Activated T-helper 1 cell treated with anti-CD3 and anti-CD28 coated beads, Interleukin-12 subunit alpha, Interleukin-12 subunit beta, Interleukin-2, Interleukin-4 antibody, amounts not matched to agents 30 ng/mL and 10 ng/mL and 1 ng/mL, durations not matched to agents 14 hours and 24 hours and 36 hours (primary cell): Measurements from ENCODE around the gene PIAS1. TPM values are rescaled to one million over a fixed set of nuclear protein-coding genes. Genes with fewer than 3 reads are reported as not detected.

Source experiments
- DNase-seq: peaks from one replicate; pipeline ENCODE4 v3.0.0; 2021; ENCODE audit warnings: low spot score
- H3K27ac Mint-ChIP-seq: one replicate; pipeline ENCODE4 v1.8.0; 2021; ENCODE audit warnings: mild to moderate bottlenecking, mixed read lengths
- H3K27me3 Mint-ChIP-seq: one replicate; pipeline ENCODE4 v1.8.0; 2022; ENCODE audit warnings: mild to moderate bottlenecking, moderate library complexity, mixed read lengths; ENCODE audit not compliant: insufficient read depth
- H3K36me3 Mint-ChIP-seq: one replicate; pipeline ENCODE4 v1.8.0; 2021; ENCODE audit warnings: low read depth, mixed read lengths
- H3K4me1 Mint-ChIP-seq: one replicate; pipeline ENCODE4 v1.8.0; 2021; ENCODE audit warnings: low read depth, mixed read lengths
- H3K4me3 Mint-ChIP-seq: one replicate; pipeline ENCODE4 v1.8.0; 2021; ENCODE audit warnings: mild to moderate bottlenecking, moderate library complexity, mixed read lengths
- H3K9me3 Mint-ChIP-seq: one replicate; pipeline ENCODE4 v1.8.0; 2021; ENCODE audit warnings: mixed read lengths
- intact Hi-C: fragments of 100-400 bp; cut with micrococcal nuclease; formaldehyde crosslinking; loops from one replicate; pipeline ENCODE4 v1.15.1; 2024
- total RNA-seq: library from RNA; stranded (reverse); gene quantifications from 2 replicates; pipeline ENCODE4 v1.2.3, GENCODE V29; 2022

PIAS1 gene
- total RNA-seq, 1 donor from 2014 or later: 26.8 TPM

DNA sequence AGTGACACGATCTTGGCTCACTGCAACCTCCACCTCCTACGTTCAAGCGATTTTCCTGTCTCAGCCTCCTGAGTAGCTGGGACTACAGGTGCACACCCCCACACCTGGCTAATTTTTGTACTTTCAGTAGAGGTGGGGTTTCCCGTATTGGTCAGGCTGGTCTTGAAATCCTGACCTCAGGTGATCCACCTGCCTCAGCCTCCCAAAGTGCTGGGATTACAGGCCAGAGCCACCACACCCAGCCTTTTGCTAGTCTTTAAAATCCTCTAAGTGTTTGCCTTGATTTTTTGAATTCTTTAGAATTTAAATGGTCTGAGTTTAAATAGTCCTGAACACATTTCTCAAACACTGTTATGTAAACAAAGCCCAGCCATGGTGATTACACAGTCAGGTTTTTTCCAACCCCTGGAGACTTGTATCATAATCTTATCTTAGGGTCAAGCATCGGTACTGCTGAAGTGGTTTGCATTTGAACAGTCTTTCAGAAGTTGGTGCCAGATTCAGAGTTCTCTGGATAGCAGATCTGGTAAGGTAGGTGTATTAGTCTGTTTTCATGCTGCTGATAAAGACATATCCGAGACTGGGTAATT, 28.2 kb upstream of the PIAS1 start:
- Mint-ChIP-seq H3K27me3 (peaks cover 7% of the 10 kb centered on the region), H3K36me3 (no peaks in the 10 kb centered on the region), H3K4me3 (no peak overlapping the region), H3K4me1 (no peaks in the 10 kb centered on the region), H3K9me3 (no peaks in the 10 kb centered on the region), H3K27ac (no peak overlapping the region)
- intact Hi-C loops: no loop called here
- DNase-seq: no peak

DNA sequence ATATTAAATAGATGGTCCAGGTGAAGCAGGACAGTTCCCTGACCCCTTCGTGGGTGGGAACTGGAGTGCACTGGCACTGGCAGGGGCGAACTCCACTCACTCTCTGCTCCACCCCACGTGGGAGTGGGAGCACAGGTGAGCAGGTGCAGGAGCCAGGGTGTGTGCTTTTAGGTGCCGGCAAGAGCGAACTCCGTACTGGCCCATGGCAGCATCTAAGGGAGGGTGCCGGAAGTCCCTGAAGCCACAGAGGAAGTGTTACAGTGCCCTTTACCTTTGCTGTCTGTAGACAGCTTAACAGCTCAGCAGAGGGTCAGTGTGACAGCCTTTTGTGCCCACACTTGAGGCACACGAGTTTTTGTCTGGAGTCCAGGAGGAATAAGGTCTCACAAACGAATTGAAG, 26.7 kb upstream of the PIAS1 start:
- H3K27me3 Mint-ChIP-seq: peaks cover 9% of the 10 kb centered on the region
- no peaks in the 10 kb centered on the region for H3K36me3 Mint-ChIP-seq
- H3K27ac Mint-ChIP-seq: no peak overlapping the region
- no peak for DNase-seq
- no peaks in the 10 kb centered on the region for H3K4me1 Mint-ChIP-seq
- intact Hi-C loops: no loop called here
- H3K4me3 Mint-ChIP-seq: no peak overlapping the region
- no peaks in the 10 kb centered on the region for H3K9me3 Mint-ChIP-seq

DNA sequence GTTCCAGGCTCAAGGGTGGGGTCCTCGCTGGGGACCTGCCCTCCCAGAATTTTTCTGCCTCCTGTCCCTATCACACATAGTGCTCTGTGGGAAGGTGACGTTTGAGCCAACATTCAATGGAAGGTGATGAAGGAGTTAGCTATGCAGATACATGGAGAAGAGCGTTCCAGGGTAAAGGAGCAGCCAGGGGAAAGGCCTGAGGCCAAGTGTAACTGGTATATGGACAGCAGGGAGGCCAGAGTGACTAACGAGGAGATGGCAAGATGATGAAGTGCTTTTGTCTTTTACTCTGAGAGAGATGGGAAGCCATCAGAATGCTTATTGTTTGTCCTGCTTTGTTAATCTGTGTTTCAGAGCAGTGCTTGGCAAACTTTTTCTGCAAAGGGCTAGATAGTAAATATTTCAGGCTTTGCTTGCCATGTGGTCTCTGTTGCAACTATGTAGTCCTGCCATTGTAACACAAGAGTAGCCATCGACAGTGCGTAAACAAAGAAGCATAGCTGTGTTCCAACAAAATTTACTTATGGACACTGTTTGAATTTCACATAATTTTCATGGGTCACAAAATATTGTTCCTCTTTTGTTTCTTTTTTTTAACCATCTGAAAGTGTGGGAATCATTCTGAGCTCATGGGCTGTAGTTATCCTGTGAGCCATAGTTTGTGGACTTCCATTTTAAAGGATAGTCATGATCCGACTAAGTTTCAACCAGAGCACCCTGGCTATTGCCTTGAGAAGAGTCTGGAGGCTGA, 25.8 kb upstream of the PIAS1 start:
- no peaks in the 10 kb centered on the region for H3K9me3 Mint-ChIP-seq
- intact Hi-C loops: no loop called here
- H3K36me3 Mint-ChIP-seq: no peaks in the 10 kb centered on the region
- no peak overlapping the region for H3K27ac Mint-ChIP-seq
- no peaks in the 10 kb centered on the region for H3K4me1 Mint-ChIP-seq
- peaks cover 9% of the 10 kb centered on the region for H3K27me3 Mint-ChIP-seq
- no peak overlapping the region for H3K4me3 Mint-ChIP-seq
- DNase-seq: no peak

DNA sequence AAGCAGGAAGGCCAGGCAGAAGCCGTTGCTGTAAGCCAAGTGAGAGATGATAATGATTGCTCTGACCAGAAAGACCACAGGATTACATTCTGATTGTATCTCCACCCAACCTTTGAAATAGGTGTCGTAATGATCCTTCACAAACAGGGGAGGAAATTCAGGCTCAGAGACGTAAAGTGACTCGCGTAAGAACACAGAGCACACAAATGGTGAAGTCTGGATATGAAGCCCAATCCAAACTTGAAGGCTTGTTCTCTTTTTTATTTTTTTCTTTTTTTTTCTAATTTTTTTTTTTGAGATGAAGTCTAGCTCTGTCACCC, 25.3 kb upstream of the PIAS1 start:
- Mint-ChIP-seq H3K9me3 (no peaks in the 10 kb centered on the region), H3K36me3 (no peaks in the 10 kb centered on the region), H3K27ac (no peak overlapping the region), H3K4me3 (no peak overlapping the region), H3K4me1 (no peaks in the 10 kb centered on the region), H3K27me3 (peaks cover 12% of the 10 kb centered on the region)
- DNase-seq: no peak
- intact Hi-C loops: no loop called here

DNA sequence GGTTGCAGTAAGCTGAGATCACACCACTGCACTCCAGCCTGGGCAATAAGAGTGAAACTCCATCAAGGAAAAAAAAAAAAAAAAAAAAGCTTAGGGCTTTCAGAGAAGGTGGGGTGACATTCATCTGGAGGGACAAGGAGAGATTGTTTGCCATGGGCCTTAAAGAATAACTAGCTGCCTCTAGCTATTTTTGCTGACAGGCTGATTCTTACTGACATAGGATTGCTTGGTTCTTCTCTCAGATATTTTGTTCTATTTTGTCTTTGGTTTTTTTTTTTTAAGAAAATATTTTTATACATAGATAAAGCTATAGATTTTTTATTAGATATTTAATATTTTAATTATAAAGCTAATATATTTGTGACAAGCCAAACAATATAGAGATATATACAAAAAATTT, 24.2 kb upstream of the PIAS1 start:
- Mint-ChIP-seq H3K4me3 (no peak overlapping the region), H3K27ac (no peak overlapping the region), H3K4me1 (no peaks in the 10 kb centered on the region), H3K9me3 (no peaks in the 10 kb centered on the region), H3K27me3 (peaks cover 16% of the 10 kb centered on the region), H3K36me3 (no peaks in the 10 kb centered on the region)
- DNase-seq: no peak
- intact Hi-C loops: no loop called here

DNA sequence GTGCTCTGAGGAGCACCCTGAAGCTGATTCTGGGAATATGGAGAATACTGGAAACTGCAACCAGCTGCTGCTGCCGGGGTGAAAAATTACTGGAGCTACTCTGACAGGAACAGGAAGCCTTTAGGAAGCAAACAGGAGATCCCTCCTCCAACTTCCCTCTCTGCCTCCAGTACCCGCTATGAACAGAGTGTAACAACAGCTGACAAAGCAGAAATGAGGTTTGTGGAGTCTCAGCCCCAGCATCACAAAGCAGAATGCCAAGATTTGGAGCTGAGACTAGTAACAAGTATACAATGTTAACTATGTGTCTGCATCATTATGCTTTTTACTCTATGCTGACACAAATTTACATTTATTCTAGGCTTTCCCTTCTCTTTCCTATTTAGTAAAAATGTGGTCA, 22.7 kb upstream of the PIAS1 start:
- H3K27me3 Mint-ChIP-seq: peaks cover 16% of the 10 kb centered on the region
- no peaks in the 10 kb centered on the region for H3K36me3 Mint-ChIP-seq
- intact Hi-C loops: no loop called here
- H3K4me1 Mint-ChIP-seq: no peaks in the 10 kb centered on the region
- no peak overlapping the region for H3K27ac Mint-ChIP-seq
- no peak for DNase-seq
- no peaks in the 10 kb centered on the region for H3K9me3 Mint-ChIP-seq
- H3K4me3 Mint-ChIP-seq: no peak overlapping the region

DNA sequence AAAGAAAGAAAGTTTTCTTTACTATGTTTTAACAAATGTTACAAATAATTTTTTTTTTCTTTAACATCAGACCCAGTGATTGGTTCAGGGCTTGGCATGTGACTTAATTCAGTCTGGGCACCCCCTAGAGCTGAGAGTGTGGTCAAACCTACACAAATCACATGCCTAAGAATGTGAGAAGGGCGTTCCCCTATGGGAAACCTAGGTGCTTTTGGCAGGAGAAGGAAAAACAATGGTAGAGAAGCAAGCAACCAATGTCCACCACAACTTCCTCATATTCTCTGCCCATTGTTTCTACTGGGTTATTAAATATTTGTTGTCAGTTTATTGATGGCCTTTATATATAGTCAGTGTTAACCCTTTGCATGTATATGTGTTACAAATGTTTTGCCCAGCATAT, 21.4 kb upstream of the PIAS1 start:
- H3K27me3 Mint-ChIP-seq: peaks cover 20% of the 10 kb centered on the region
- no peaks in the 10 kb centered on the region for H3K36me3 Mint-ChIP-seq
- H3K4me3 Mint-ChIP-seq: no peak overlapping the region
- H3K9me3 Mint-ChIP-seq: no peaks in the 10 kb centered on the region
- intact Hi-C loops: no loop called here
- H3K4me1 Mint-ChIP-seq: no peaks in the 10 kb centered on the region
- DNase-seq: no peak
- H3K27ac Mint-ChIP-seq: no peak overlapping the region

DNA sequence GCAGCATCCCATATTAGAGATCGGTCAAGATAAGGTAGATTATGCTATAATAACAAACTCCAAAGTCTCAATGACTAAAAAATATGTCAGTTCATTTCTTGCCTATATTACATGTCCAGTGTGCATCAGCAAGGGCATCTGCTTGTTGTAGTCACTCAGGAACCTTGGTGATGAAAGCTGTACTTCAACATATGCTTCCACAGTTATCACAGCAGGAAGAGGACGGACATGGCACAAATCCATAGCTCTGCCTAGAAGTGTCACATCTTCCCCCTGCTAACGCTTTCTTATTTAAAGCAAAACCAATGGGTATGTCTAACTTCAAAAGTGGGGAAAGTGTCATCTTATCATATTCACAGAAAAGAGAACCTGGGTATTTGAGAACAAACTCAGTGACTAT, 20.0 kb upstream of the PIAS1 start:
- Mint-ChIP-seq H3K4me3 (no peak overlapping the region), H3K4me1 (no peaks in the 10 kb centered on the region), H3K27ac (no peak overlapping the region), H3K36me3 (no peaks in the 10 kb centered on the region), H3K27me3 (peaks cover 32% of the 10 kb centered on the region), H3K9me3 (no peaks in the 10 kb centered on the region)
- intact Hi-C loops: no loop called here
- DNase-seq: no peak

DNA sequence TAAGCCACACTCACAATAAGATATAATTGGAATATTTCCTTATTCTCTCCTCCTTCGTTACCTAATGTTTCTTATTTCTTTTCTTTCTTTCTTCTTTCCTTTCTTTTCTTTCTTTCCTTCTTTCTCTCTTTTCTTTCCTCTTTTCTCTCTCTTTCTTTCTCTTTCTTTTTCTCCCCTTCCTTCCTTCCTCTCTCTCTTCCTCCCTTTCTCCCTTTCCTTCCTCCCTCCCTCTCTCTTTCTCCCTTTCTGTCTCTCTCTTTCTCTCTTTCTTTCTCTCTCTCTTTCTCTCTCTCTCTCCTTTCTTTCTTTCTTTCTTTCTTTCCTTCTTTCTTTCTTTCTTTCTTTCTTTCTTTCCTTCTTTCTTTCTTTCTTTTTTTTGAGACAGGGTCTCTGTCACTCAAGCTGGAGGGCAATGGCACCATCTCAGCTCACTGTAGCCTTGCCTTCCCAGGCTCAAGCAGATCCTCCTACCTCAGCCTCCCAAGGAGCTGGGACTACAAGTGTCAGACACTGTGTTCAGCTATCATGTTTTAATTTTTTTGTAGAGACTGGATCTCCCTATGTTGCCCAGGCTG, 19.3 kb upstream of the PIAS1 start:
- Mint-ChIP-seq H3K27ac (no peak overlapping the region), H3K9me3 (peaks cover 2% of the 10 kb centered on the region), H3K4me3 (no peak overlapping the region), H3K36me3 (no peaks in the 10 kb centered on the region), H3K27me3 (peaks cover 37% of the 10 kb centered on the region), H3K4me1 (no peaks in the 10 kb centered on the region)
- DNase-seq: no peak
- intact Hi-C loops: no loop called here

DNA sequence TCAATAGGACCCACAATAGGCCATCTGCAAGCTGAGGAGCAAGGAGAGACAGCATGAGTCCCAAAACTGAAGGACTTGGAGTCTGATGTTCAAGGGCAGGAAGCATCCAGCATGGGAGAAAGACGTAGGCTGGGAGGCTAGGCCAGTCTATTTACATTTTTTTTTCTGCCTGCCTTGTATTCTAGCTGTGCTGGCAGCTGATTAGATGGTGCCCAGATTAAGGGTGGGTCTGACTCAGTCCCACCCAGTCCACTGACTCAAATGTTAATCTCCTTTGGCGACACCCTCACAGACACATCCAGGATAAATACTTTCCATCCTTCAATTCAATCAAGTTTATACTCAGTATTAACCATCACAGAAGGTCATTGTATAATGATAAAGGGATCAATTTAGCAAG, 15.9 kb upstream of the PIAS1 start:
- no peak for DNase-seq
- no peaks in the 10 kb centered on the region for H3K36me3 Mint-ChIP-seq
- no peak overlapping the region for H3K4me3 Mint-ChIP-seq
- H3K4me1 Mint-ChIP-seq: no peaks in the 10 kb centered on the region
- intact Hi-C loops: no loop called here
- H3K27me3 Mint-ChIP-seq: peaks cover 40% of the 10 kb centered on the region
- peaks cover 5% of the 10 kb centered on the region for H3K9me3 Mint-ChIP-seq
- no peak overlapping the region for H3K27ac Mint-ChIP-seq

DNA sequence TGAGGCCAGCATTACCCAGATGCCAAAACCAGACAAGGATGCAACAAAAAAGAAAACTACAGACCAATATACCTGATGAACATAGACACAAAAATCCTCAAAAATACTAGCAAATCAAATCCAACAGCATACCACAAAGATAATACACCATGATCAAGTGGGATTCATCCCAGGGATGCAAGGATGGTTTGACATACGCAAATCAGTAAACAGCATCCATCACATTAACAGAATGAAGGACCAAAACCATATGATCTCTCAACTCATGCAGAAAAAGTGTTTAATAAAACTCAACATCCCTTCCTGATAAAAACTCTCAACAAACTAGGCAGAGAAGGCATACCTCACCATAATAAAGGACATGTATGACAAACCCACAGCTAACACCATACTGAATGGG, 14.0 kb upstream of the PIAS1 start:
- Mint-ChIP-seq H3K27ac (no peak overlapping the region), H3K4me3 (no peak overlapping the region), H3K9me3 (peaks cover 5% of the 10 kb centered on the region), H3K27me3 (peaks cover 34% of the 10 kb centered on the region), H3K36me3 (no peaks in the 10 kb centered on the region), H3K4me1 (no peaks in the 10 kb centered on the region)
- no peak for DNase-seq
- intact Hi-C loops: no loop called here

DNA sequence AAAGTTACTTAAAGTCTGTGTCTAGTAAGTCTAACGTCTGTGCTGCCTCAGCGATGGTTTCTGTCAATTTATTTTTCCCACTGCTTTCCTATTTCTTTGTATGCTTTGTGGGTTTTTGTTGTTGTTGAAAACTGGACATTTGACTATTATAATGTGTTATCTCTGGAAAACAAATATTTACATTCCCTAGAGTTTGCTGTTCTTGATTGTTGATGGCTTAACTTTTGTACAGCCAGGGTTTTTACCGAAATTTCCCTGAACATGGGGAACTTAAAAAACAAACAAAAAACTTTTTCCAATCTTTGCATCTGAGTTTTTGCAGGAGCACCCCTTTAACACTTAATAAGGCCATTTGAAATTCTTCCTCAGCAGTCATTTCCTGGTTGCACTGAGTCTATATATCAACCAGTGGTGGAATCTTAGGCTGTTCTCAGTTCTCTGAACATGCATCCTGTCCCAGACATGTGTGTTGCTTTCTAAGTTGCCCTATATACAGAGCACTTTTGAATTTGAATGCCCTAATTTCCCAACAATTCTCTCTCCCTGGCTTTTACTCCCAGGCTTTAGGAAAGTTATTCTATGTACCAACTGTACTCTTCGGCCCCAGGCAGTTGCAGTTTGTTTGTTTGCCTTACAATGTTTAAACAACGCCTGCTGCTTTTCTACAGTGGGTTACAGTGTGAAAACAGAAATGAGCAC, 11.8 kb upstream of the PIAS1 start:
- no peak overlapping the region for H3K4me3 Mint-ChIP-seq
- DNase-seq: no peak
- H3K27me3 Mint-ChIP-seq: peaks cover 31% of the 10 kb centered on the region
- intact Hi-C loops: no loop called here
- H3K9me3 Mint-ChIP-seq: peaks cover 5% of the 10 kb centered on the region
- H3K36me3 Mint-ChIP-seq: no peaks in the 10 kb centered on the region
- H3K27ac Mint-ChIP-seq: no peak overlapping the region
- H3K4me1 Mint-ChIP-seq: no peaks in the 10 kb centered on the region

DNA sequence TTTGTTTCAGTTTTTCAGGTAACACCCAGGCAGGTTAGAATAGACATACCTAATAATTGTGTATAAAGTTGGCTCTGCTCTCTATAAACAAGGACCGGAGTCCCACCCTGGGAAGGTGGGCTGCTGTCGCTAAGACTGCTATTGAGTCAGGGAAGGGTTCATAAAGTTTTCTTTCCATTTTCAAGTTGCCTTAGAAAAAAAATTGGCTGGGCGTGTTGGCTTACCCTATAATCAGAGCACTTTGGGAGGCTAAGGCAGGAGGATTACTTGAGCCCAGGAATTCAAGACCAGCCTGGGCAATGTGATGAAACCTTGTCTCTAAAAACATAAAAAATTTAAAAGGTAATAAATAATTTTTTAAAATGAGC, 11.3 kb upstream of the PIAS1 start:
- Mint-ChIP-seq H3K4me3 (no peak overlapping the region), H3K36me3 (no peaks in the 10 kb centered on the region), H3K27ac (no peak overlapping the region), H3K9me3 (peaks cover 5% of the 10 kb centered on the region), H3K27me3 (peaks cover 30% of the 10 kb centered on the region), H3K4me1 (no peaks in the 10 kb centered on the region)
- intact Hi-C loops: no loop called here
- no peak for DNase-seq
